ENCODE measurements around the gene RCAN2.

The RCAN2 gene

DNA sequence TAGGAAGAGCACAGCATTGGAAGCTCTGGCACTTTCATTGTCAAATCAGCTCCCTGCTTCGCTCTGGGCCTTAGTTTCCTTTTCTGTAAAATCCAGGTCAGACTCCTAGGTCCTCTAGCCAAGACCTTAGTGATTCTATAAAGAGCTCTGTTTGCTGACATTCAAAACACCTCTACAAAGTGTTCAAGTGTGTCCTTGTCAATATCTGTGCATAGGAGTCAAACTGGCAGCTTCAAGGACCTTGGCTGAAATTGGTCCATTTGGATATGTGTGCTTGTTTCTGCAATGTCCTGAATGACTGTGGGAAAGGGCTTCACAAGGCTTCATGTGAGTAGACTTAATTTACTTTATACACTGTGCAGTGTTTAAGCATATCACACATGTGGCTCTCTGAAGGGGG lies 246.6 kb downstream of the RCAN2 start:
- no peak overlapping the region for H3K9ac ChIP-seq (ENCODE audit: low read depth, low read length, poor library complexity)
- no peak overlapping the region for H3K27ac ChIP-seq (replicated peaks; ENCODE audit: low read length)
- no peak overlapping the region for H3K14ac ChIP-seq (ENCODE audit: low read length)
- H3K79me1 ChIP-seq (ENCODE audit: low read depth, low read length): no peaks in the 10 kb centered on the region
- H2BK15ac ChIP-seq (ENCODE audit: low read length): no peak overlapping the region
- no peak overlapping the region for H3K4me2 ChIP-seq (ENCODE audit: insufficient read depth, low read length, poor library complexity, severe bottlenecking)
- H3K4me3 ChIP-seq (ENCODE audit: low read length in 2 of 2): no peak overlapping the region
- no peaks in the 10 kb centered on the region for H3K4me1 ChIP-seq (ENCODE audit: control insufficient read depth in 2 of 2, insufficient read depth in 1 of 2, low read depth in 1 of 2, low read length in 2 of 2)
- no peak overlapping the region for H2AK5ac ChIP-seq (ENCODE audit: low read depth, low read length)
- WGBS, 2 donors (ENCODE audit: extremely low coverage in 2 of 2, insufficient read length in 2 of 2, insufficient replicate concordance in 1 of 2): no CpG with 5 or more reads among the region's 1 CpG
- no peak overlapping the region for H3K18ac ChIP-seq (ENCODE audit: low read length)
- H2BK5ac ChIP-seq (ENCODE audit: low read length): no peak overlapping the region
- H2BK120ac ChIP-seq (ENCODE audit: low read depth, low read length): no peak overlapping the region
- no peaks in the 10 kb centered on the region for H3K9me3 ChIP-seq (replicated peaks in 1 of 2; ENCODE audit: control insufficient read depth in 2 of 2, insufficient read depth in 1 of 2, low read depth in 1 of 2, low read length in 2 of 2)
- H4K91ac ChIP-seq (ENCODE audit: low read depth, low read length, poor library complexity): no peak overlapping the region
- no peak overlapping the region for H3K23ac ChIP-seq (ENCODE audit: low read depth, low read length, poor library complexity)
- no peak overlapping the region for H4K8ac ChIP-seq (ENCODE audit: low read depth, low read length)
- no peak overlapping the region for H3K4ac ChIP-seq (ENCODE audit: low read length)
- H3K27me3 ChIP-seq (ENCODE audit: control insufficient read depth in 3 of 3, insufficient read depth in 3 of 3, low read depth in 1 of 3, low read length in 3 of 3): no peaks in the 10 kb centered on the region
- H2AFZ ChIP-seq (ENCODE audit: low read length): no peak overlapping the region
- H3K36me3 ChIP-seq (replicated peaks in 1 of 2; ENCODE audit: control insufficient read depth in 2 of 2, insufficient read depth in 2 of 2, low read length in 2 of 2): no peaks in the 10 kb centered on the region
- H2BK12ac ChIP-seq (ENCODE audit: low read length): no peak overlapping the region
- DNase-seq (ENCODE audit: low spot score): no peak

DNA sequence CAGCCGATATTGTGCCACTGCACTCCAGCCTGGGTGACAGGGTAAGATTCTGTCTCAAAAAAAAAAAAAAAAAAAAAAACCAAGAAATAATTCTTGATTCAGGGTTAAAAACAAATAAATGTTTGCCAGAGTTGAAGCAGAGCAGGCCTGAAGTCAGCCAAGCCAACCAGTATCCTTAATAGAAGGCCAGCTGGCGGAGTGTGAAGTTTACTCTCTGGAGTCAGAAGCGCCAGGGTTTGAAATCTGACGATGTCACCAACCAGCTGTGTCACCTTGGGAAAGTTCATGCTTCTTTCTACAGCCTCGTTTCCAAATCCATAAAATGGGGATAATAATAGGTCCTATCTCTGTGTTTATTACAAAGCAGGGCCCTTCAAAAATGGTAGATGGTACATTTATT lies 247.5 kb downstream of the RCAN2 start:
- Histone ChIP-seq H2BK5ac (ENCODE audit: low read length) (no peak overlapping the region), H3K4ac (ENCODE audit: low read length) (no peak overlapping the region), H3K23ac (ENCODE audit: low read depth, low read length, poor library complexity) (no peak overlapping the region), H2AK5ac (ENCODE audit: low read depth, low read length) (no peak overlapping the region), H2AFZ (ENCODE audit: low read length) (no peak overlapping the region), H3K4me2 (ENCODE audit: insufficient read depth, low read length, poor library complexity, severe bottlenecking) (no peak overlapping the region), H3K14ac (ENCODE audit: low read length) (no peak overlapping the region), H3K4me3 (ENCODE audit: low read length in 2 of 2) (no peak overlapping the region), H3K27ac (replicated peaks; ENCODE audit: low read length) (no peak overlapping the region), H2BK12ac (ENCODE audit: low read length) (no peak overlapping the region), H3K9ac (ENCODE audit: low read depth, low read length, poor library complexity) (no peak overlapping the region), H3K27me3 (ENCODE audit: control insufficient read depth in 3 of 3, insufficient read depth in 3 of 3, low read depth in 1 of 3, low read length in 3 of 3) (no peaks in the 10 kb centered on the region), H2BK15ac (ENCODE audit: low read length) (no peak overlapping the region), H3K4me1 (ENCODE audit: control insufficient read depth in 2 of 2, insufficient read depth in 1 of 2, low read depth in 1 of 2, low read length in 2 of 2) (no peaks in the 10 kb centered on the region), H3K9me3 (replicated peaks in 1 of 2; ENCODE audit: control insufficient read depth in 2 of 2, insufficient read depth in 1 of 2, low read depth in 1 of 2, low read length in 2 of 2) (no peaks in the 10 kb centered on the region), H4K8ac (ENCODE audit: low read depth, low read length) (no peak overlapping the region), H2BK120ac (ENCODE audit: low read depth, low read length) (no peak overlapping the region), H3K18ac (ENCODE audit: low read length) (no peak overlapping the region), H4K91ac (ENCODE audit: low read depth, low read length, poor library complexity) (no peak overlapping the region), H3K79me1 (ENCODE audit: low read depth, low read length) (no peaks in the 10 kb centered on the region), H3K36me3 (replicated peaks in 1 of 2; ENCODE audit: control insufficient read depth in 2 of 2, insufficient read depth in 2 of 2, low read length in 2 of 2) (no peaks in the 10 kb centered on the region)
- no peak for DNase-seq (ENCODE audit: low spot score)
- WGBS, 2 donors (ENCODE audit: extremely low coverage in 2 of 2, insufficient read length in 2 of 2, insufficient replicate concordance in 1 of 2): no CpG with 5 or more reads among the region's 5 CpGs

DNA sequence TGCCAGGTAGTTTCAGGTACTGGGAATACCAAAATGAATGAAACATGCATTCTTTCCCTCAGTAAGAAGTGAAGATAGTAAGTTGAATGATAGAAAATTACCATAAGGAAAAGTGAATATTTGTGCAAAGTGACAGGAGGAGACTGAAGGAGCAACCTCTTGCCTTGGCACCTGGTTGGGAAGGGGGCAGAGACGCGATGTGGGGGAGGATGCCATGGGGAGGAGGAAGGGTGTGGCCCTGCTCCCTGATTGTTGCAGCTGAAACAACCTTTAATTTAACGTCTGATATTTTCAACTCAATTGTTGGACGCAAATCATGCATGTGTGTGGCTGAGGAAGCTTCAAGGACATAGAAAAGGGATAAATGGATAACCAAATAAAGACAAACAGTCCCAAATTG lies 248.3 kb downstream of the RCAN2 start:
- H3K27me3 ChIP-seq (ENCODE audit: control insufficient read depth in 3 of 3, insufficient read depth in 3 of 3, low read depth in 1 of 3, low read length in 3 of 3): no peaks in the 10 kb centered on the region
- no peaks in the 10 kb centered on the region for H3K79me1 ChIP-seq (ENCODE audit: low read depth, low read length)
- no peak overlapping the region for H2BK120ac ChIP-seq (ENCODE audit: low read depth, low read length)
- H3K4me2 ChIP-seq (ENCODE audit: insufficient read depth, low read length, poor library complexity, severe bottlenecking): no peak overlapping the region
- H2BK12ac ChIP-seq (ENCODE audit: low read length): no peak overlapping the region
- no peak overlapping the region for H2AK5ac ChIP-seq (ENCODE audit: low read depth, low read length)
- H3K4me3 ChIP-seq (ENCODE audit: low read length in 2 of 2): no peak overlapping the region
- no peak for DNase-seq (ENCODE audit: low spot score)
- no peak overlapping the region for H3K18ac ChIP-seq (ENCODE audit: low read length)
- H3K4me1 ChIP-seq (ENCODE audit: control insufficient read depth in 2 of 2, insufficient read depth in 1 of 2, low read depth in 1 of 2, low read length in 2 of 2): no peaks in the 10 kb centered on the region
- H3K27ac ChIP-seq (replicated peaks; ENCODE audit: low read length): no peak overlapping the region
- H2AFZ ChIP-seq (ENCODE audit: low read length): no peak overlapping the region
- H3K36me3 ChIP-seq (replicated peaks in 1 of 2; ENCODE audit: control insufficient read depth in 2 of 2, insufficient read depth in 2 of 2, low read length in 2 of 2): no peaks in the 10 kb centered on the region
- no peak overlapping the region for H4K8ac ChIP-seq (ENCODE audit: low read depth, low read length)
- no peak overlapping the region for H3K9ac ChIP-seq (ENCODE audit: low read depth, low read length, poor library complexity)
- H2BK15ac ChIP-seq (ENCODE audit: low read length): no peak overlapping the region
- H3K14ac ChIP-seq (ENCODE audit: low read length): no peak overlapping the region
- H3K9me3 ChIP-seq (replicated peaks in 1 of 2; ENCODE audit: control insufficient read depth in 2 of 2, insufficient read depth in 1 of 2, low read depth in 1 of 2, low read length in 2 of 2): no peaks in the 10 kb centered on the region
- H3K23ac ChIP-seq (ENCODE audit: low read depth, low read length, poor library complexity): no peak overlapping the region
- WGBS, 2 donors (ENCODE audit: extremely low coverage in 2 of 2, insufficient read length in 2 of 2, insufficient replicate concordance in 1 of 2): no CpG with 5 or more reads among the region's 4 CpGs
- H4K91ac ChIP-seq (ENCODE audit: low read depth, low read length, poor library complexity): no peak overlapping the region
- H2BK5ac ChIP-seq (ENCODE audit: low read length): no peak overlapping the region
- no peak overlapping the region for H3K4ac ChIP-seq (ENCODE audit: low read length)

DNA sequence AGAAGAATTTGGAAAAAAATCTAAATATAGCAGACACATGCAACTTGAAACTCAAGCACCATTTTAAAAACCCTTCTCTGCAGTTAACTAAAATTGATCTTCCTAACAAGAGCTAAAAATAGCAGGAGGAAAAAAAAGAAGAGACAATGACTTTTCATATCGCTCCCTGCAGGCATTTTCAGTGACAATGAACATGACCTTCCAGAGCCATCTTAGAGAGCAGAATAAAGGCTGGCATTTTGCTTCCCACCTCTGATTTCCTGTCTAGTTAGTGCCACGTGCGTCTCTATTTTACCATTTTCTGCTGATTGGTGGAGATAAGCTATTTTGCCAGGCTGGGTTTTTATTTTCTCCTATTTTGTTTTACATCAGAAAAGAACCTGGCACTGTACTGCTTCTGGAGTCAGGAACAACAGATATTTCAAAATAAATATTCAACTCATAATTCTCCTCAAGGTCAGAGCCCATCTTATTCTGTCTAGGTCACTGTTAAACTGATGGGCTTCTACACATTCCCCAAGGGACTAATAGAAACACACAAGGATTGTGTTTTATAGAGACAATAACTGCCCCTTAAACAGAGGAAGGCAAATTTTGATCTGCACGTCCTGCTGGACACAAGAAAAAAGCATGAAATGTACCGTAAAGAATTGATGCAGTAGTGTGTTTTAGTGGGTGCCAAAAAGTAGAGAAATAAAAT lies 250.2 kb downstream of the RCAN2 start:
- H3K18ac ChIP-seq (ENCODE audit: low read length): no peak overlapping the region
- no peak overlapping the region for H2BK5ac ChIP-seq (ENCODE audit: low read length)
- H2AK5ac ChIP-seq (ENCODE audit: low read depth, low read length): no peak overlapping the region
- H3K4me3 ChIP-seq (ENCODE audit: low read length in 2 of 2): no peak overlapping the region
- no peak for DNase-seq (ENCODE audit: low spot score)
- no peaks in the 10 kb centered on the region for H3K36me3 ChIP-seq (replicated peaks in 1 of 2; ENCODE audit: control insufficient read depth in 2 of 2, insufficient read depth in 2 of 2, low read length in 2 of 2)
- no peak overlapping the region for H2BK15ac ChIP-seq (ENCODE audit: low read length)
- no peaks in the 10 kb centered on the region for H3K27me3 ChIP-seq (ENCODE audit: control insufficient read depth in 3 of 3, insufficient read depth in 3 of 3, low read depth in 1 of 3, low read length in 3 of 3)
- no CpG with 5 or more reads among the region's 5 CpGs for WGBS, 2 donors (ENCODE audit: extremely low coverage in 2 of 2, insufficient read length in 2 of 2, insufficient replicate concordance in 1 of 2)
- H2AFZ ChIP-seq (ENCODE audit: low read length): no peak overlapping the region
- no peak overlapping the region for H2BK120ac ChIP-seq (ENCODE audit: low read depth, low read length)
- no peak overlapping the region for H4K91ac ChIP-seq (ENCODE audit: low read depth, low read length, poor library complexity)
- H3K4me1 ChIP-seq (ENCODE audit: control insufficient read depth in 2 of 2, insufficient read depth in 1 of 2, low read depth in 1 of 2, low read length in 2 of 2): no peaks in the 10 kb centered on the region
- H2BK12ac ChIP-seq (ENCODE audit: low read length): no peak overlapping the region
- H3K79me1 ChIP-seq (ENCODE audit: low read depth, low read length): no peaks in the 10 kb centered on the region
- H3K4me2 ChIP-seq (ENCODE audit: insufficient read depth, low read length, poor library complexity, severe bottlenecking): no peak overlapping the region
- no peak overlapping the region for H3K14ac ChIP-seq (ENCODE audit: low read length)
- no peaks in the 10 kb centered on the region for H3K9me3 ChIP-seq (replicated peaks in 1 of 2; ENCODE audit: control insufficient read depth in 2 of 2, insufficient read depth in 1 of 2, low read depth in 1 of 2, low read length in 2 of 2)
- H3K23ac ChIP-seq (ENCODE audit: low read depth, low read length, poor library complexity): no peak overlapping the region
- H4K8ac ChIP-seq (ENCODE audit: low read depth, low read length): no peak overlapping the region
- no peak overlapping the region for H3K27ac ChIP-seq (replicated peaks; ENCODE audit: low read length)
- no peak overlapping the region for H3K9ac ChIP-seq (ENCODE audit: low read depth, low read length, poor library complexity)
- H3K4ac ChIP-seq (ENCODE audit: low read length): no peak overlapping the region
